Keratinocyte (primary cell): Measurements from ENCODE around the gene CCNY.

Experiments used
- EZH2 ChIP-seq: IDR thresholded peaks from one replicate; pipeline ENCODE4 v1.6.1; 2012; ENCODE audit warnings: inconsistent platforms, mild to moderate bottlenecking, low read length, moderate library complexity
- TF ChIP-seq, protein P1 (sequence below), 3 experiments: IDR thresholded peaks in 1 of 3; conservative IDR thresholded peaks in 1 of 3; optimal IDR thresholded peaks in 1 of 3; 2 replicates in 2 of 3; 3 replicates in 1 of 3; pipeline versions ENCODE3 to v1.5.1; 2011; ENCODE audit warnings: low read length in 3 of 3, mild to moderate bottlenecking in 3 of 3, moderate library complexity in 2 of 3, control low read depth in 1 of 3, inconsistent platforms in 1 of 3; ENCODE audit not compliant: insufficient read depth in 2 of 3; ENCODE audit errors: extremely low read depth in 1 of 3

DNA sequence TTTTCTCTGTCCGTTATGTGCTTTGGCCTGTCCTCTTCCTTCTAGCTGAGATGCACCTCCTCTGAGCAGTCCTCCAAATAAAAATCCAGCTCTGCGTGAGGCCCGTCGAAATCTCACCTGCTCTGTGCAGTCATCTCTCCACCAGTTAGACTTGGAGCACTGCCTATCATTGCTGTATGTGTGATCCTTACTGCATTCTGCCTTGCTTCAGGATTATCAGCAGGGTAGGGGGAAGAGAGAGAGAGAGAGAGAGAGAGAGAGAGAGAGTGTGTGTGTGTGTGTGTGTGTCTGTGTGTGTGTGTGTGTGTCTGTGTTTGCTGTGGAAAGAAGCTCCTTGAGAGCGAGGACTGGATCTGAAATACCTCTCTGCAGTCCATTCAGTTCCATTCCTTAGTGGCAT lies 129.4 kb downstream of the CCNY start:
- TF ChIP-seq, protein P1, sequence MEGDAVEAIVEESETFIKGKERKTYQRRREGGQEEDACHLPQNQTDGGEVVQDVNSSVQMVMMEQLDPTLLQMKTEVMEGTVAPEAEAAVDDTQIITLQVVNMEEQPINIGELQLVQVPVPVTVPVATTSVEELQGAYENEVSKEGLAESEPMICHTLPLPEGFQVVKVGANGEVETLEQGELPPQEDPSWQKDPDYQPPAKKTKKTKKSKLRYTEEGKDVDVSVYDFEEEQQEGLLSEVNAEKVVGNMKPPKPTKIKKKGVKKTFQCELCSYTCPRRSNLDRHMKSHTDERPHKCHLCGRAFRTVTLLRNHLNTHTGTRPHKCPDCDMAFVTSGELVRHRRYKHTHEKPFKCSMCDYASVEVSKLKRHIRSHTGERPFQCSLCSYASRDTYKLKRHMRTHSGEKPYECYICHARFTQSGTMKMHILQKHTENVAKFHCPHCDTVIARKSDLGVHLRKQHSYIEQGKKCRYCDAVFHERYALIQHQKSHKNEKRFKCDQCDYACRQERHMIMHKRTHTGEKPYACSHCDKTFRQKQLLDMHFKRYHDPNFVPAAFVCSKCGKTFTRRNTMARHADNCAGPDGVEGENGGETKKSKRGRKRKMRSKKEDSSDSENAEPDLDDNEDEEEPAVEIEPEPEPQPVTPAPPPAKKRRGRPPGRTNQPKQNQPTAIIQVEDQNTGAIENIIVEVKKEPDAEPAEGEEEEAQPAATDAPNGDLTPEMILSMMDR (optimal IDR thresholded peaks at IDR 0.05 in 1 of 3, IDR thresholded peaks at IDR 0.05 in 1 of 3, conservative IDR thresholded peaks at IDR 0.05 in 1 of 3; ENCODE audit: extremely low read depth in 1 of 3, insufficient read depth in 2 of 3, low read length in 3 of 3): no peak
- no peak for TF ChIP-seq EZH2
